Inferior parietal cortex (tissue), 1 donor: ENCODE data around the gene IRAK1.
"Not testable (repeated sequence)": the region's sequence is repeated elsewhere in the genome, so short reads cannot be mapped to it uniquely, and the experiment has no call there.

Experiments
- DNase-seq: peaks from one replicate; pipeline ENCODE4 v3.0.0-alpha.2; 2016; ENCODE audit errors: extremely low spot score

The IRAK1 gene

GRCh38 chrX:153995504-153995903 is 24.2 kb downstream of the IRAK1 start:
- DNase-seq, result no peak

- not testable (repeated sequence) for DNase-seq
Observed at GRCh38 chrX:153994398-153994797, 25.3 kb downstream of the IRAK1 start.

- no peak for DNase-seq
Observed at GRCh38 chrX:153993978-153994377, 25.7 kb downstream of the IRAK1 start.

- no peak for DNase-seq
Observed at GRCh38 chrX:153993079-153993478, 26.6 kb downstream of the IRAK1 start.

GRCh38 chrX:153992180-153992579 is 27.5 kb downstream of the IRAK1 start:
- no peak for DNase-seq

- DNase-seq, result no peak
Observed at GRCh38 chrX:153991013-153991580, 28.6 kb downstream of the IRAK1 start.

GRCh38 chrX:153989973-153990655 is 29.6 kb downstream of the IRAK1 start:
- no peak for DNase-seq

- DNase-seq, result no peak
Observed at GRCh38 chrX:153988493-153988892, 31.2 kb downstream of the IRAK1 start.

GRCh38 chrX:153984351-153985178 is 35.1 kb downstream of the IRAK1 start:
- no peak for DNase-seq

GRCh38 chrX:153983321-153983801 is 36.3 kb downstream of the IRAK1 start:
- no peak for DNase-seq

- DNase-seq, result no peak
Observed at GRCh38 chrX:153981771-153982533, 37.8 kb downstream of the IRAK1 start.

GRCh38 chrX:153981231-153981630 is 38.5 kb downstream of the IRAK1 start:
- DNase-seq, result no peak

- DNase-seq, result not testable (repeated sequence)
Observed at GRCh38 chrX:153980394-153980793, 39.3 kb downstream of the IRAK1 start.

GRCh38 chrX:153974726-153975286 is 44.9 kb downstream of the IRAK1 start:
- DNase-seq, result no peak

- no peak for DNase-seq
Observed at GRCh38 chrX:153974003-153974725, 45.5 kb downstream of the IRAK1 start.

- no peak for DNase-seq
Observed at GRCh38 chrX:153973127-153974002, 46.3 kb downstream of the IRAK1 start.

- DNase-seq, result peak; percentile 85
Observed at GRCh38 chrX:153972368-153973126, 47.2 kb downstream of the IRAK1 start, which contains the start of gene TMEM187. TMEM187 (plus strand) TSS chrX:153972754; CDS start chrX:153982063, 9,309 bp downstream.

- peak; percentile 84 for DNase-seq
Observed at GRCh38 chrX:153971450-153972367, 48.0 kb downstream of the IRAK1 start, which contains the start of gene HCFC1. HCFC1 (minus strand) TSS chrX:153971818; CDS start chrX:153970840, 978 bp downstream.
